SIG-M5 treated with dmso at 0.1 percent for 504 hours (cell line): ENCODE measurements around the gene KIRREL1.
A peak's percentile ranks its signal among the peaks of the same experiment; 100 is the strongest.

ENCODE experiments used
- DNase-seq: peaks from one replicate; lab custom pipeline; 2025; ENCODE audit not compliant: unreplicated experiment; lab: John Stamatoyannopoulos, UW

KIRREL1 gene

DNA sequence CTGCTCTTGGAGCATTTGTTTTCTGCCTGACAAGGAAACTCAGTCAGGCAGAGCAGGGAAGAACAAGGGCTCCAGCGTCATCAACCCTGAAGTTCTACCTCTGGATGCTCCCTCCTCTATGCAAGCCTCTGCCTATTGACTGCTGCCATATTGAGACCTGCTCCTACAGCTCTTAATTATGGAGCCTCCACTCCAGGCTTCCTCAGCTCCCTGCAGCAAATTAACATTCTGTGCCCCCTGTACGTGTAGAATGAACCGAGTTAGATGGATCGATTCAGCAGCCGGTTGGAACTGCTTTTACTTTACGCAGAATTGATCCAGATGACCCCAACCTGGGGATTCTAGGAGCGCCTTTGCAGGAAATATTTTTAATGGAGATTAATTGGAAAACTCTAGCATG lies 68.7 kb downstream of the KIRREL1 start:
- DNase-seq, result no peak

DNA sequence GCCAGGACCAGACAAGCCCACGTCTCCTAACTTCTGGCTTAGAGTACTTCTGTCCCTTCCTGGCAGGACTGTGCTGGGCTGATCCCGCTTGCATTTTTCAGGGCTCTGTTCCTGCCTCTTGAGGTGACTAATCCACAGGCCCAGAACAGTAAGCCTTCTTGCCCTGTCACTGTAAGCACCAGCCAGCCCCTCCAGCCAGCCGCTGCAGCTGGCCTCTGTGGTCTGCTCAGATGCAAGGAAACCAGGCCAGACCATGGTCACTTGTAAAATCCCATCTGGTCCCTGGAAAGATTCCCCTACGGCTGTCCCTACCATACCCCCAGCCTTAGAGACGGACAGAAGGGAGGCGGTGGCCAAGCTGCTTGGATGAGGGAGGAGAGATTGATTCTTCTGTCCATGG lies 74.2 kb downstream of the KIRREL1 start:
- DNase-seq, result no peak

DNA sequence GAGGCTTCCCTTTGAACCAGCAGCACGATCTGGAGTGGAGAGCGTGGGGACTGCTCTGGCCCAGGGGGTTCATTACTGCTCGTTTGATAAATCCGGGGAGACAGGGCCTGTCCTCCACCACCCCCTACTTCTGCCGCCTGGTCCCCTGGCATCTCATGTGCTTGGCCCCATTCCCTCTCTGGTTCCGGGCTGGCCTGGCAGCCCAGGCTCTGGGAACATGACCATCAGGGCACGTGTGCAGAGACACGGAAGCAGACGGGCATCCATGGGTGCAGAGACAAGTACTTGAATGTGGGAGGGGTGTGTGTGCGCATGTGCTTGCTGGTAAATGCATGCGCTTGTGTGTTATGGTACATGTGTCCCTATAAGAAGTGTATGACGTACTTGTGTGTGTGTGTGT lies 75.5 kb downstream of the KIRREL1 start:
- no peak for DNase-seq

DNA sequence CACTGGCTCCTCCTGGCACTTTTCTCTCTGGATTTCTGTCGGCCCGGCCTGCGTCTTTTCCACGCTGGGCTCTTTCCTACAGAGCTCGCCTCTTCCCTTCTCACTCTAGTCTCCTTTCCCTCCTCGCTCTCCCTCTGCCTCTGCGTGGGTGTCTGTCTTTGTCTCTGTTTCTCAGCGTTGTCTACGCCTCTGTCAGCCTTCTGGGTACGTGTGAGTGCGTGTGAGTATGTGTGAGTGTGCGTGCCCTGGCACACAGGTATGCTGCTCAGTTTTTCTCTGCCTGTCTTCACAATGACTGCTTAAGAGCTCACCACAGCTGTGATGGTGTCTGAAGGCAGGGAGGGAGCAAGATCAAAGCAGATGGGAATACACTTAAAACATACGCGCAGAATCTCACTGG lies 77.7 kb downstream of the KIRREL1 start:
- no peak for DNase-seq

DNA sequence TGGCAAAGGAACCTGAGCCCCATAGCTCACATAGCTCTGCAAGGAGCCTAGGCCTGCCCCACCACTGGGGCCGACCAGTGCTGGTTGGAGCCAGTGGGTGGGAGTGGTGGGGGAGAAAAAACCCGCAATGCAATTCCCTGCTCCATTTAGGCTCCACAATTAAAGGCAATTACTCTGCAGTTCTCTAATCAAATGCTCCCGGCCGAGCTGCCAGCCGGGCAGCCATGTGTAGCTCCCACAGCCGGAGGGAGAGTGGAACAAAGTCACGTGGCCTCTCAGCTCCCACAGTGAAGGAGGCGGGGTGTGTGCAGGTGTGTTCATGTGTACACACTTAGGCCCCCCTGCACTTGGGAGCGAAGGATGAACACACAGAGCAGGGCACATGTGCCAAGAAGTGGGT lies 81.6 kb downstream of the KIRREL1 start:
- no peak for DNase-seq

DNA sequence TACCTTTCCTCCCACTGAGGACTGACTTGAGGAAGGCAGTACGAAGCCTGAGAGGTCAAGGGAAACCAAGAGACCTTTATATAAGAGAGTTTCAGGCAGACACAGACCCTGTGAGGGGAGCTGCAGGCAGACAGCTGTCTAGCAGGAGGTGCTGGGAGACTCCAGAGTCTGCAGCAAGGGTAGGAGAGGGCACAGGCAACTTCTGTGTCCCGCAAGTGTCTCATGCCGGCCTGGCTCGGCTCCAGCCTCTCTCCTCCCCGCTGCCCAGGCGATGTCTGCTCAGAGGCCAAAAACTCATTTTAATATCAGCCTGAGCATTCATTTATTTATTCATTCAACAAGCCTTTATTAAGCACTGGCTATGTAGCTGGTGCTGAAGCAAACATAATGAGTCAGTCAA lies 83.0 kb downstream of the KIRREL1 start:
- no peak for DNase-seq

DNA sequence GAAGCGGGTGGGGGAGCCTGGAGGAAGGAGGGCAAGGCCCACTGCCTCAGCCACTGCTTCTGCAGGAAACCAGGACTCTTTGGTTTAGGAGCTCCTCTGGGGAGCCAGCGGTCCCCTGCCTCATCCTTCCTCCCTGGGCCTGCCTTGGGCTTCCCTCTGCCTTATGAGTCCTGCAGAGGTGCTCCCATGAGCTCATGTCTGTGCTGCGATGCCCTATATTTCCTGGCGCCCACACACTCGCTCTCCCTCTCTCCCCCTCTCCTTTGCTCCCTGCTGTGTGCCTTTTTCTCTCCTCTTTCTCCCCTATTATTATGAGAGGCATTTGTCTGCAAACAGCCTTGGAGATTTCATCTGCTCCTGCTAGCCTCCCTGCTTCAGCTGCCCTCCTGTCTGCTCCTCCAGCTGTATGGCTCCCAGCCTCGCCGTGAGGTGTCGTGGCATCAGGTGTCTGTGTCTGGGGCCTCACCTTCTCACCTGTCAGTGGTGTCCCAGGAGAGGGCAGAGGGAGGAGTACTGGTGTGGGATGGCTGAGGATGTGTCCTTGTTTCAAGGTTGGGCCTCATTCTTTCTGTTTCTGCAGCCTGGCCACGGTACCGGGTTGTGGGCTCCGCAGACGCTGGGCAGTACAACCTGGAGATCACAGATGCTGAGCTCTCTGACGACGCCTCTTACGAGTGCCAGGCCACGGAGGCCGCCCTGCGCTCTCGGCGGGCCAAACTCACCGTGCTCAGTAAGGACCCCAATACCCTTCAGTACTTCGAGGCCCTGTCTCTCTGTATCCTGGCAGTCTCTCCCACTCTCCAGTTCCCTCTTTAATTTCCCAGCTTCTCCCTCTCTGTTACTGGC lies 84.2 kb downstream of the KIRREL1 start:
- no peak for DNase-seq

DNA sequence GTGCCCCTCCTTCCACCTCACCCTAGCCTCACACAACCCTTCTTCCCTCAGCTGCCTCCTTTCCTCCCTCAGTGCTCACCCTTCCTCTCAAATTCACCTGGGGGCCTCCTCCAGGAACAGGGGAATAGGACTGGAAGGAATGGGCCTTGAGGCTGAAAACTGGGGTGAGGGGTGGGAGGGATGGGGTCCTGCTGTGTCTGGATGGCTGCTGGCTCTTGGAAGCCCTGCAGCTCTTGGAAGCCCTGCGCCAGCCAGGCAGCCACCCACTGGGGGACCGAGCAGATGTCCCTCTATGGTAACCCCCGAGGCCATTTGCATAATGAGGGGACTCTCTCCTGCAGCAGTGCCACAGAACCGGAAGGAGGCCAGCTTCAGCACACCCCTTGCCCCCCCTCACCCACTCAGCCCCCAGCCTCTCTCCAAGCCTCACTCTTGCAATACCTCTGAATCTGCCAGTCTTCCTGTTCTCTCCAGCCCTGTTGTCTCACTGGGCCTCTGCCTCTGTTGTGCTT lies 85.2 kb downstream of the KIRREL1 start:
- peak; percentile 3 for DNase-seq

DNA sequence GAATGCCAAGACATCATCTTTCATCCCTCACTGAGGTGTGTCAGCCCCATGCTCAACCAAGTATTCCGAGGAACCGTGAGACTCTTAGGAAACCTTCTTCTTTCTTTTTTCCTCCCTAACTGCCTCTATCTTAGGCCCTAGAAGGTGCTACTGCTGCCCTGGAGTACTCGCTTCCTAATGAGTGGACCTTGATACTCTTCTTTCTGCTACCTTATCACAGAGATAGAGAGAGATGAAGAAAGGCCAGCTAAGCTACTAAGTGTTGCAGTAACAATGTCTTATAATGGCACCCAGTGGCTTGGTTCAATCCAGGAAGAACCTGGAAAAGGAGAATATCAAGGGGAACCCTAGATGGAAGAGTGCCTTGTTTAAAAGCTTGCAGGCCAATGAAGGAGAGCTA lies 86.6 kb downstream of the KIRREL1 start:
- DNase-seq, result no peak

DNA sequence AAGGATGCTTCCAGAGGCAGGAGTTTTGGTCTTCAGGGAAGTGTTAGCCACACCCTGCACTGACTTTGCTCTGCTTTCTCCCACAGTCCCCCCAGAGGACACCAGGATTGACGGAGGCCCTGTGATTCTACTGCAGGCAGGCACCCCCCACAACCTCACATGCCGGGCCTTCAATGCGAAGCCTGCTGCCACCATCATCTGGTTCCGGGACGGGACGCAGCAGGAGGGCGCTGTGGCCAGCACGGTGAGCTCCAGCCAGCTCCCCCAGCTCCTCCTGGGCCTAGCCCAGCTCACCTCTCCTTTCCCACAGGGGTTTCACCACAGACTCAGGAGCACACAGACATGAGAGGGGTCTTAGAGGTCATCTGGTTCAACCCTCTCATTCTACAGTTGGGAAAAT lies 90.9 kb downstream of the KIRREL1 start:
- DNase-seq, result no peak

DNA sequence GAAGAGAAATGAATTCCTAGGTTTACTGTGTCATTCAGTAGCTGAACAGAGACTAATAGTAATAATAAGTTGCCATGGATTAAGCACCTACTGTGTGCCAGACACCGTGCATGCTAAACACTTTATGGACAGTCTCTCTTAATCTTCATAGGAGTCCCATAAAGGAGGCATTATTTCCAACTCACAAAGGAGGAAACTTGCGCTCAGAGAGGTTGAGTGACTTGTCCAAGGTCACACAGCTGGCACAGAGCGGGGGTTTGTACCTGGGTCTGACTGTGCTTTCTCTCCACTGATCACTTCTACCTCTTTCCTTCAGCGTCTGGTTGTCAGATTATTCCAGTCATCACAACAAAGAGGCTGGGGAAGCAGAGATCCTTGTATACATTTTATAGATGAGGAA lies 91.3 kb downstream of the KIRREL1 start:
- no peak for DNase-seq

DNA sequence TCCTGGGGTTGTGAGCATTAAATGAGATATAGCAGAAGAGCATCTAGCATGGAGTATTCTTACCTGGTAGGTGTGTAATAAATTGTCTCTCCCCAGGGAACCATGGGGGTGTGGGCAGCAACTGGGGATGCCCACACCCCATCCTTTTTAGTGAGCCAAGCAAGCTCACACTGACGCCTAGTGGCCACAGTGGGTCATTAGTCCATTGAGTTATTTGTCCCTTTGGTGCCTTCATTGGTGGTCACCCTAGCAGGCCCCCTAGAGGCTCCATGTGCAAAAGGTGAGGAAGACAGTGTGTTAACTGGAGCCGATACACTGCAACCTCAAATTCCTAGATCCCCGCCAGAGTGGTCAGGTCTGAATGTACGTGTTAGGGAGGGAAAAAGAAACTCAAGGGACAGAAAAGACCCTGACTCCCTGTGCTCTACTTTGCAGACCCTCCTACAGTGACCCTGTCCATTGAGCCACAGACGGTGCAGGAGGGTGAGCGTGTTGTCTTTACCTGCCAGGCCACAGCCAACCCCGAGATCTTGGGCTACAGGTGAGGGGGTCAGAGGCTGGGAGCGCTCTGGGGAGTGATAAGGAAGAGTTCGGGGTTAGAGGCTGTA lies 94.0 kb downstream of the KIRREL1 start:
- peak; percentile 75 for DNase-seq

DNA sequence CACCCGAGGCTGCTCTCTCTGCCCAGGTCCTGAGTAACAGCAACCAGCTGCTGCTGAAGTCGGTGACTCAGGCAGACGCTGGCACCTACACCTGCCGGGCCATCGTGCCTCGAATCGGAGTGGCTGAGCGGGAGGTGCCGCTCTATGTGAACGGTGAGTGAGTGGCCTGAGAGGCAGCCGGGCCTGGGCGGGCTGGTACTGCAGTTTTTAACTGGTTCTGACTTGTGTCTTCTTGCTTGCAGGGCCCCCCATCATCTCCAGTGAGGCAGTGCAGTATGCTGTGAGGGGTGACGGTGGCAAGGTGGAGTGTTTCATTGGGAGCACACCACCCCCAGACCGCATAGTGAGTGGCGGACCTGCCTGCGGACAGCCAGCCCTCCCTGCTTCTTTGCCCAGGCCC lies 96.0 kb downstream of the KIRREL1 start:
- DNase-seq, result no peak

DNA sequence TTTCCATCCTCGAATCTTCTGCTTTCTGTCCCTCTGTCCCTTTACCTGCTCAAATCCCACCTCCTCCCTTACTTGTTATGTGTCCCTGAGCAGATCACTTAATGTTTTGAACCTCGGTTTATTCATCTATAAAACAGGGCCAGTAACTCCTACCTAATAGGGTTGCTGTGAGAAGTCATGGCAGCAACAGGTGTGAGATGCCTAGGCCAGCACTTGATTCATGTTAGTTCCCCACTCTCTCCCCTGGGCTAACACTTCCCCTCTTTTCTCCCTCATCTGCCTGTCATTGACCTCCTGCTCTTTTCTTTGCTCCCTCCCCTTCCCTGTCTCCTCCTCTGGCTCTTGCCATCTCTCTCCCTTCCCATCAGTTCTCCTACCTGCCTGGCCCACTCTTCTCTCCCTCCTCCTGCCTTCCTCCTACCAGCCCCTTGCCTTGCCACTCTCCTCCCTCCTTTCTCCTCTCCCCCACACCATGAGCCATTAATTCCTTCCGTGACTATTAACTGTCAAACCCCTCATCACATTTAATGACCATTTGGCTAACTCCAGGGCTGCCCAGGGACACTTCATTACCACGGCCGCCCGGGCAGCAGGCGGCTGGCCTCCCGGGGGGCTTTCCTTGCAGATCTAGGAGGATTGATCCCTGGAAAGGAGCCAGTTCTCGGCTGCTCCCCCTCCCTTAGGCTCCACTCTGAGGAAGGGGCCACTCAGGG lies 96.6 kb downstream of the KIRREL1 start:
- no peak for DNase-seq

DNA sequence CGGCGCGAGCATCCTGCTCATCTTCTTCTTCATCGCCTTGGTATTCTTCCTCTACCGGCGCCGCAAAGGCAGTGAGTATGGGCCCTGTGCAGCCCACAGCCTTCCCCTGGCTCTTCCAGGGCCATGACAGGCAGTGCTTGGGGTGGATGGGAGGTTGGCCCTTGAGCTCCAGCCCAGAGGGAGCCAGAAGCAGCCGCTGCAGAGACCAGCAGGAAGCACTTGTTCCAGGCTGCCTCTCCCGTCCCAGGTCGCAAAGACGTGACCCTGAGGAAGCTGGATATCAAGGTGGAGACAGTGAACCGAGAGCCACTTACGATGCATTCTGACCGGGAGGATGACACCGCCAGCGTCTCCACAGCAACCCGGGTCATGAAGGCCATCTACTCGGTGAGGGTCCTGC lies 99.9 kb downstream of the KIRREL1 start:
- no peak for DNase-seq

DNA sequence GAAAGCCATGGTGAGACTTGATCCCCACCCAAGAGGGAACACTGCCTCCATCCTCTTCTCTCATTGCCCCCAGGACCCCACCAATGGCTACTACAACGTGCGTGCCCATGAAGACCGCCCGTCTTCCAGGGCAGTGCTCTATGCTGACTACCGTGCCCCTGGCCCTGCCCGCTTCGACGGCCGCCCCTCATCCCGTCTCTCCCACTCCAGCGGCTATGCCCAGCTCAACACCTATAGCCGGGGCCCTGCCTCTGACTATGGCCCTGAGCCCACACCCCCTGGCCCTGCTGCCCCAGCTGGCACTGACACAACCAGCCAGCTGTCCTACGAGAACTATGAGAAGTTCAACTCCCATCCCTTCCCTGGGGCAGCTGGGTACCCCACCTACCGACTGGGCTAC lies 101.1 kb downstream of the KIRREL1 start:
- DNase-seq, result no peak

DNA sequence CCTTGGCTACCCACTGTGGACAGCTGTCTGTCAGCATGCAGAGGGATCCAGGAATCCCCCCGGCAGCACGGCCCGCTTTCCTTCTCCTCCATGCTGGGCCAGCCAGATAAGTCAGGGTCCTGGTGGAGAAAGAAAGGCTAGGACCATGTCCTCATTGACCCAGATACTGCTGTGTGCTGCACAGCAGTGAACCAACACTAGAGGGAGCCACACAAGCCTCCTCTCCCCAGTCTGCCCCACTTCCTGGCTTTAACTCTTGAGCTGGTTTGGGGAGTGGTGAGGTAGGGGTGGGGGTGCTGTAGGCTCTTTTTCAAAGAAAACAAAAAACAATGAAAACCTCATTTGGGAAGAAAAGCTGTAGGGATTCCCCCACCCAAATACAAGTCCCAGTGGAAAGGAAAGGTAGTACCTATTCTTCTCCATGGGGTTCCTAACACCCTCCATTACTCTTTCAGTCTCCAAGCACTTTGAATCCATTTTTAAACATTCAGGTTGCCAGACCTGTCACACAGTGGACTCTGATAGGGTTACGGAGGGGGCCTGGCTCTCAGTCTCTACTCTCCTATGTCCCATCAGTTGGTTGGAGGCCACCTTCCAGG lies 102.4 kb downstream of the KIRREL1 start:
- DNase-seq, result peak; percentile 48

DNA sequence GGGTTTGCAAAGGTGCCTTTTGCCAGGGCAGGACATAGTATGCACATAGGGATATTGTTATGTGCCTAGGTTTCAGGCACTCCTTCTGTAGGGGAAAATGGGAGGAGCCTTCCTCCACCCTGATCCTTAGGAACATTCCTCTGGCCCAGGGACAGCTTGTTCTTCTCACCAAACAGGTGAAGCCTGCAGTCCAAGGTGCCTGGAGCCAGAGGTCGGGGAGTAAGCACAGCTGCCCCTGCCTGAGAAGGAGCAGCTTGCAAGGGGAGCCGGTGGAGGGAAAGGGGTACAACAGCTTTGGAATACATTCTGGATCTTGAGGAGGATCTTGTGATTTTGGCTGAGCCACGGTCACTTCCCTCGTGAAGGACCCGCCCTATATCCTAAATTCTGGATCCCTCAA lies 104.8 kb downstream of the KIRREL1 start:
- no peak for DNase-seq

DNA sequence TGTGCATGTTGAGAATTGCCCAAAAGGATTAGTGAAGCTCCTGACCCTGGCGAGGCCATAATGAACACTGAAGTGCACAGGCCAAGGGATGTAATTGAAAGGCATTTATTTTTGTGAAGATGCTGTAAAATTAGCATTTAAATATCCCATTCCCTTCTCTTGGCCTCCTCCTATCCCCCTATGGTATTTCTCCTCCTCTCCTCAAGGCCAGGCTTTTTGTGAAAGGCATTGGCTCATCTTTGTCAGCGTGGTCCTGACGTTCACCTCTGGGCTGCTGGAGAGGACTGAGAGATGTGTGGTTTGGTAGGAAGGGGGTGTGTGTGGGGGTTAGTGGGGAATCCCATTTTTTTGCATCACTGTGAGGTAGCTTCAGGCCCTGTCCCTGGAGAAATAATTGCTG lies 105.7 kb downstream of the KIRREL1 start:
- DNase-seq, result no peak

DNA sequence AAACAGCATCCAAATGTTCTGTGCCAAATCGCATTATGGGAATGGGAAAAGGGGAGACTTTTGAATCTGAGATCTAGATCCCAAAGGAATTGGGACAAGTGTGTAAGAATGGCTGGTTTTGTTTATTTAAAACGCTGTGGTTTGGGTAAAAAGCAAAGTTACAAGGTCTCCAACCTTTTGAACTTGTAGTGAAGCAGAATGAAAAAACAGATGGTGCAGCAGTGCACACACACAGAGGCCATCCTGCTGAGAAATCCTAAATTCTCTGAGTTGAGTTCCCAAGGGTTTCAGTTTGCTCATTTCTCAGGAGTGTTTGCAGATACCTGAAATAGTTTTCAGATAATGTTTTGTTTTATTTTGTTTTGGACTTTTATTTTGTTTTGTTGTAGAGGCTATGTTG lies 107.1 kb downstream of the KIRREL1 start:
- no peak for DNase-seq

DNA sequence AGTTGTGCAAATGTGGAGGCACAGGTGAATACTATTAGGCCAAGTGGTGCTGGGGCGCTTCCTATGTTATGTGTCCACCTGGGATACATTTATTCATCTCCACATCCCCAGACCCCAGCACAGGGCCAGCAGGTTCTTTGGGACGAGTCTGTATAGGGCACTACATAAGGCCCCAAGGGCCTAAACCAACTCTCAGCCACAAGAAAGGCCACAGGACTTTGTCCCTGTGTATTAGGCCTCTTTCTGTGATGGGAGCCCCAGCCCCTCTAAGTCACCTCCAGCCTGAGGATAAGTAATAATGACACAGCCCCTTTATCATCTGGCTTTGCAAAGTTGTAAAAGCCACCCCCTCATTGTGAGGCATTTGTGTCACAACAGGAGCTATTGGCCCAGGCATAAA lies 108.0 kb downstream of the KIRREL1 start:
- no peak for DNase-seq

DNA sequence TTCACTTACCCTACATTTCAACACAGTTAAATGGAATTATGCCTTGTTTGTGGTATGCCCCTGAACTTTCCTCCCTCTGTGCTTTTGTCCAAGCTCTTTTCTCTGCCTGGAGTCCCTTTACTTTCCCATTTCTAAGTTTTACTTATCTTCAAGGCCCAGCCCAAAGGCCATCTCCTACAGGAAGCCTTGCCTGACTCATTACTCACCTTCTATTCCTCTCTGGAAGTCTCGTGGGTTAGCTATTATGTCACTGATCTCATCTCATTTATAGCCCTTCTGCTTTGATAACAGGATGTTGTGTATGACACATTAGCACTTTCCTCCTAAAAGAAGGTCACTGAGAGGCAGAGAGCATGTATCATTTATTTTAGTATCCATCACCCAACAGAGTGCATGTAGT lies 108.5 kb downstream of the KIRREL1 start:
- no peak for DNase-seq
